ENCODE results near the gene S100A9.

The S100A9 gene

DNA sequence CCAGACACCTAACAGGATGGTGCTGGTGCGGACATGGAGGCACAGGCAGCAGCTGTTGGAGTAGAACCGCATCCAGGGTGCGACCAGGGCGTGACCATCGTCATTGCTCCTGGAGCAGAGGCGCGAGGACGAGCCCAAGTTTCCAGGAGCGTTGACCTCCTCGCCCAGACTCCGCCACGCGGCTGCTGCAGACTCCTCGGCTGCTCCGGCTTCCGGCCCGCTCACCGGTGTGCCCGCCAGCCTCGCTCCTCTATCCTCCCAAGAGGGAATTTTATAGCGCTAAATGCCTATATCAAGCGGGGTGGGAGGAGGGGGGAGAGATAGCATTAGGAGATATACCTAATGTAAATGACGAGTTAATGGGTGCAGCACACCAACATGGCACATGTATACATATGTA, 23.1 kb downstream of the S100A9 start:
- DNase-seq (ENCODE audit: insufficient read length), result no peak
- TF ChIP-seq TAF1 (IDR thresholded peaks at IDR 0.05; ENCODE audit: borderline replicate concordance, low read depth, low read length), result no peak
- no peak for TF ChIP-seq POLR2A (IDR thresholded peaks at IDR 0.05; ENCODE audit: low read depth, low read length)
- TF ChIP-seq POLR2AphosphoS5 (IDR thresholded peaks at IDR 0.05; ENCODE audit: low read depth, low read length), result no peak

DNA sequence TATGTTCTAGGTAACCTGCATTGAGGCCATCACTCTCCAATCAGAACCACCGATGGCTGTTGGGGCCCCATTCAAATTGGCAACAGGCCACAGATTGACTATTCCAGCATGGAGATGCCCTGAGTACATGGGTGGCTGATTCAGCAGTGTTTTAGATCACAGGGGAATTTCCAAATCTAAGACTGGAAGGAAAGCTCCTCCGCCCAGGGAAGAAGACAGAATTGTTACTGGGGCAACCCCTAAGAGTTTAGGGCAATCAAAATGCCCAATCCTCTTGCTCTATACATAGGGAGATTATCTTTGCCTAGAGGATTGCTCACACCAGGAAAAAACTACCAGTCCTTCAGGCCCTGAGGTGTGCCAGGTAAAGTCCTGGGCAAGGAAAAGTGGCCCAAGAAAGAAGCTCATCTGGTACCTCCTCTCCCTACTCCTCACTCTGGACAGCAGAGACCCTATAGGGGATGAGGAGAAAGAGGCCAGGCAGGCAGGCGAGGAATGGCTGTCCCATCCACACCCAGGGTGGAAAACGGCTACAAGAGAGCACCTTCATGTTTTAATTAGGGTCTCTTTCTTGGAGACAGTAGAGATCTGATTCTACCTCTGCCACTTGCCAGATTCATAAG, 27.4 kb downstream of the S100A9 start:
- DNase-seq (ENCODE audit: insufficient read length), result no peak
- TF ChIP-seq POLR2A (IDR thresholded peaks at IDR 0.05; ENCODE audit: low read depth, low read length), result no peak
- no peak for TF ChIP-seq POLR2AphosphoS5 (IDR thresholded peaks at IDR 0.05; ENCODE audit: low read depth, low read length)
- TF ChIP-seq TAF1 (IDR thresholded peaks at IDR 0.05; ENCODE audit: borderline replicate concordance, low read depth, low read length), result no peak
- no peak for FAIRE-seq

More for the DNA sequence above, 23.1 kb downstream of the S100A9 start:
- no peak for FAIRE-seq

DNA sequence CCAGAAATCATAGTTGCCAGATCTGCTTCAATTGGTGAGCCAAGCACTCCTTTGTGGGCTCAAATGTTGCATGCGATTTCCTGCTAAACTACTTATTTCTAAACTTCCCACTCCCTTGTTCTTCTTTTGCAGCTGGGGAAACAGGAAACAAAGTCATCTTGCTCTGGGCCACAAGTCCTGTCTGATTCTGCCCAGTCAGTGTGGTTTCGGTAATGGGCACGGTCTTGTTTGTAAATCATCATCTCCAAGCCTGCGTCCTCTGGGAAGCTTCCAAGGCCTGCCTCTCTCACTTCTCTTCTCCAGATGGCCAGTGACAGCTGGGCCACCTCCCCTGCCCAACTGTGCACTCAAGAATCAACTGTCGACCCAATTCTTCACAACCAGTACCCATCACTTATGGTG, 28.8 kb downstream of the S100A9 start:
- DNase-seq (ENCODE audit: insufficient read length), result no peak
- TF ChIP-seq POLR2AphosphoS5 (IDR thresholded peaks at IDR 0.05; ENCODE audit: low read depth, low read length) (no peak), POLR2A (IDR thresholded peaks at IDR 0.05; ENCODE audit: low read depth, low read length) (no peak), TAF1 (IDR thresholded peaks at IDR 0.05; ENCODE audit: borderline replicate concordance, low read depth, low read length) (no peak)
- FAIRE-seq, result no peak

DNA sequence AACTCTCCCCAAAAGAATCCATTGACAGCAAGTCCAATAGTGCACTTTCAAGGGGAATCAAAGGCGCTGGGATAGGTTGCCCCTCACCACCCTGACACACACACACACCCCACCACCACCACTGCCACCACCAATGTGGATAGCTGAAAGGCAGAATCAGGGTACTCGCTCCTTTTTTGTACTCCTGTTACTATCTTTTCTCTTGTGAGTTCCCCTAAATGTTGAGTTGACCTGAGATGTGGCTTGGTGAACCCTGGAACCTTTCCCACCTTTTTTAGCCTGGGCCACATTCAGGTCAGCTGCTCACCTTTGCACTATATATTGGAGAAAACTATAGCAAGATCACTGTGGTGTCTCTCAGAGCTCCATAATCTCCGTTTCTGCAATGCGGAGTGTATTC, 29.3 kb downstream of the S100A9 start:
- TF ChIP-seq TAF1 (IDR thresholded peaks at IDR 0.05; ENCODE audit: borderline replicate concordance, low read depth, low read length), result no peak
- no peak for TF ChIP-seq POLR2A (IDR thresholded peaks at IDR 0.05; ENCODE audit: low read depth, low read length)
- TF ChIP-seq POLR2AphosphoS5 (IDR thresholded peaks at IDR 0.05; ENCODE audit: low read depth, low read length), result no peak
- DNase-seq (ENCODE audit: insufficient read length) (no peak), FAIRE-seq (no peak)

DNA sequence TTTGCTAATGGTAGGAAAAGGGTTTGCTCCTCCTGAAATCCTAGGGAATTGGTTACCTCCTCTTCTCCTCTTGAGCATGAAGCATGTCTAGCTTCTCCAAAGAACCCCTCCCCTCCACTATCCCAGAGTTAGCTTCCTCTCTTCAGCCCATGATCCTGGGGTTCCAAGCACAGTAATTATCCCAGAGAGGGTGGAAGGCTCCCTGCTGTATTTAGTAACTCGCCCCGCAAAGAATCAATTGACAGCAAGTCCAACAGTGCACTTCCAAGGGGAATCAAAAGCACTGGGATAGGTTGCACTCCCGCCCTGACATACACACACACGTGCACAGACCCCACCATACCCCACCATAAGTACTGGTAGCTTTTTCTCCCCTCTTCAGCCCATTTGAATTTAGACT, 30.1 kb downstream of the S100A9 start:
- no peak for FAIRE-seq
- no peak for TF ChIP-seq TAF1 (IDR thresholded peaks at IDR 0.05; ENCODE audit: borderline replicate concordance, low read depth, low read length)
- no peak for TF ChIP-seq POLR2A (IDR thresholded peaks at IDR 0.05; ENCODE audit: low read depth, low read length)
- no peak for TF ChIP-seq POLR2AphosphoS5 (IDR thresholded peaks at IDR 0.05; ENCODE audit: low read depth, low read length)
- no peak for DNase-seq (ENCODE audit: insufficient read length)

DNA sequence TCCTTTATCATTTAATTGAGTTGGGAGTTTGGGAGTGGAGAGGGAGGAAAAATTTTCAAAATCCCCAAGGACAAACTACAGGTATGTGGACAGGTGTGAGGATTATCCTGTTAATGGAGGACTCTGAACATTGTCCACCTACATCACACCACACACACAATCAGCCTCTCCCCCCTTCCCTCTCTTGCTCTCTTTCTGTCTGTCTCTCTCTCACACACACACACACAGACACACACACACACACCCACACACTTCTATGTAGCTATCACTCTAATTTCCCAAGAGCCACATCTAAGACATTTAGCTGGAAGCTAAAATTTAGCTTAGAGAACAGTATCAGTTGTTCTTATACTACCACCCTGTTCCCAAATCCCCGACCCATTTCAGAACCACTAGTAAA, 31.7 kb downstream of the S100A9 start:
- TF ChIP-seq POLR2A (IDR thresholded peaks at IDR 0.05; ENCODE audit: low read depth, low read length) (no peak), POLR2AphosphoS5 (IDR thresholded peaks at IDR 0.05; ENCODE audit: low read depth, low read length) (no peak), TAF1 (IDR thresholded peaks at IDR 0.05; ENCODE audit: borderline replicate concordance, low read depth, low read length) (no peak)
- FAIRE-seq, result no peak

DNA sequence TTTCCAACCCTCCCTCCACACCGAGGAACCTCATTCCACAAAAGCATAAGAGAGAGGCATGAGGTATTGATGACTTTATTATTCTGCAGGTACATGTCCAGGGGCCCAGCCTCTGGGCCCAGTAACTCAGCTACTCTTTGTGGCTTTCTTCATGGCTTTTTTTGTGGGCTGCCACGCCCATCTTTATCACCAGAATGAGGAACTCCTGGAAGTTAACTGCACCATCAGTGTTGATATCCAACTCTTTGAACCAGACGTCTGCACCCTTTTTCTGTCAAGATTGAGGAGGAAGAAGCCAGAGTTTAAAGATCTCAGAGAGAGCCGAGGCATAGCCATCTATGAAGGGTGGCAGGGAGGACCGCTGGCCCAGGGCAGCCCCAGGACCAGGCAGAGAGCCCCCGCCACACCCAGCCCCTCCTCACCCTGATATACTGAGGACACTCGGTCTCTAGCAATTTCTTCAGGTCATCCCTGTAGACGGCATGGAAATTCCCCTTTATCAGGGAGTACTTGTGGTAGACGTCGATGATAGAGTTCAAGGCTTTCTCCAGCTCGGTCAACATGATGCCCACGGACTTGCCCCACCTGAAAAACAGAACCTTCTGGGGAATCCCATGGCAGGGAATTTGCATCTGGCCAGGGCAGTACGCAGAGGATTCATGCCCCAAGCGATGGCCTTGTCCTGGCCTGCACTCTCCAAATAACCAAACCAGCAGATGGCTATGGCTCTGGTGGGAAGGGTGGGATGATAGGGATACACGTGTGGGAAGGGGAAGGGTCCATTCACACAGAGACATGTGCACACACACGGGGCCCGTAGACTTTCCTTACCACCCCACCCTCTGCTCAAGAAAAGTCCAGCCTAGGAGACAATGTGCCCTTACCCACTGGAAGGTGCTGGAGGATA, 32.6 kb downstream of the S100A9 start:
- TF ChIP-seq POLR2AphosphoS5 (IDR thresholded peaks at IDR 0.05; ENCODE audit: low read depth, low read length), result no peak
- no peak for TF ChIP-seq POLR2A (IDR thresholded peaks at IDR 0.05; ENCODE audit: low read depth, low read length)
- no peak for TF ChIP-seq TAF1 (IDR thresholded peaks at IDR 0.05; ENCODE audit: borderline replicate concordance, low read depth, low read length)
- FAIRE-seq (no peak), DNase-seq (ENCODE audit: insufficient read length) (no peak)

More for the DNA sequence above, 31.7 kb downstream of the S100A9 start:
- no peak for DNase-seq (ENCODE audit: insufficient read length)

DNA sequence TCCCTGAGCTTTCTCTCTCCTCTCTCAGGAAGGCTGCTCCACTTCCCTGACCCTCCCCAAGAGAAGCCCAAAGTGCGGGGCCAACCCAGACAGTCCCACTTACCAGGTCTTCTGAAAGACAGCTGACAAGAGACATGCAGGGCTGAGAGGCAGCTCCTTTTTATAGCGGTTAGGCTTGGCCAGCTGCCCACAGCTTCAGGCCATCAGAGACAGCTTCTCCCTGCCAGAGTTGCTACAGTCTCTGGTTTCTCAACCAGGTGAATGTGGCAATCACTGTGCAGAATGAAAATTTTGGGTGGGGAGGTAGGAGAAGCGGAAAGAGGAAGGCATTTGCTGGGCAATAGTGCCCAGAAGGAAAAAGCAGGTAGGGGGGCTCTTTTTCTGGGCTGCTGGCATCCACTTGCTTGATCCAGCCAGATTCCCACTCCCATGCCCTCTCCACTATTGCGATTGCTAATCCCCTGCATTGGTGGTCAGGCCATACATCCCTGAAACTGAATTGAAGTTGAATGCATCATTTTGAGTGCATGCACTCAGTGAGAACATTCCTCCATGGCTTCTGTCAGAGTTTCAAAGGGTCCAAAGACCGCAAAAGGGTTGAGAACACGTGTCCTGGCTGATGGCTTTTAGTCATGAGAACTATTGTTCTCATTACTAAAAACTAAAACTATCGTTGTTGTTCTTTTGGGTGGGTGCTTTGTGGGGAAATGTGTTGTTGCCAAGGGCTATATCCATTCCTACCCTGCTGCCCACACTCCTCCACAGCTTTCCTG, 33.5 kb downstream of the S100A9 start, which contains the start of gene S100A8:
TSS of gene S100A8 (minus strand) at position 136 of the 773 bp plus-strand sequence. CDS start 538 bp downstream, outside the sequence.
- DNase-seq (ENCODE audit: insufficient read length), result no peak
- TF ChIP-seq TAF1 (IDR thresholded peaks at IDR 0.05; ENCODE audit: borderline replicate concordance, low read depth, low read length) (no peak), POLR2A (IDR thresholded peaks at IDR 0.05; ENCODE audit: low read depth, low read length) (no peak), POLR2AphosphoS5 (IDR thresholded peaks at IDR 0.05; ENCODE audit: low read depth, low read length) (no peak)
- FAIRE-seq, result no peak

DNA sequence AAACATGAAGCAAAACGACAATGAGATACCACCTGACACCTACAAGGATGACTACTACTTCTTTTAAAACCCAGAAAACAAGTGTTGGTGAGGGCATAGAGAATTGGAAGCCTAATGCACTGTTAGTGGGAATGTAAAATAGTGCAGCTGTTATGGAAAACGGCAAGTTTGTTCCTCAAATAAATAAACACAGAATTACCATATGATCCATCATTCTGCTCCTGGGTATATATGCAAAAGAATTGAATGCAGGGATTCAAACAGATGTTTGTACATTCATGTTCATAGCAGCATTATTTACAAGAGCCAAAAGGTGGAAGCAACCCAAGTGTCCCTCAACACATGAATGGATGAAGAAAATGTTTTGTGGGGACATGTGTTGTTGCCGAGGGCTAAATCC, 34.6 kb downstream of the S100A9 start:
- TF ChIP-seq TAF1 (IDR thresholded peaks at IDR 0.05; ENCODE audit: borderline replicate concordance, low read depth, low read length) (no peak), POLR2AphosphoS5 (IDR thresholded peaks at IDR 0.05; ENCODE audit: low read depth, low read length) (no peak)
- FAIRE-seq (no peak), DNase-seq (ENCODE audit: insufficient read length) (no peak)

DNA sequence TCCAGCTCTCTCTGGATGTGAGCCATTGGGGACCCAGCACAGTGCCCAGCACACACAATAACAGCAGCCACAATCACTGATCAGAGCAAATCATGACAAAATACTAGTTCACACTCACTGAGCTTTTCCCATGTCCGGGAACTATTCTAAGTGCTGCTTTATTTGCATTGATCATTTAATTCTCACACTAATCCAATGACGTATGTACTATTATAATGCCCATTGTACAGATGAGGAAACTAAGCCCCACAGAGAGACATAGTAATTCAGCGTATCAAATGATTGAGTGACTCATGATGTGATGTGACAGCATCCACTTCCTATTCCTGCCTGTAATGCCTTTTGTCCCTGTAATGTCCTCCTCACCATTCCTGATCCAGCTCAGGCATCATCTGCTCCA, 35.2 kb downstream of the S100A9 start:
- FAIRE-seq (no peak), DNase-seq (ENCODE audit: insufficient read length) (no peak)
- TF ChIP-seq POLR2A (IDR thresholded peaks at IDR 0.05; ENCODE audit: low read depth, low read length), result no peak
- TF ChIP-seq POLR2AphosphoS5 (IDR thresholded peaks at IDR 0.05; ENCODE audit: low read depth, low read length), result no peak
- no peak for TF ChIP-seq TAF1 (IDR thresholded peaks at IDR 0.05; ENCODE audit: borderline replicate concordance, low read depth, low read length)

DNA sequence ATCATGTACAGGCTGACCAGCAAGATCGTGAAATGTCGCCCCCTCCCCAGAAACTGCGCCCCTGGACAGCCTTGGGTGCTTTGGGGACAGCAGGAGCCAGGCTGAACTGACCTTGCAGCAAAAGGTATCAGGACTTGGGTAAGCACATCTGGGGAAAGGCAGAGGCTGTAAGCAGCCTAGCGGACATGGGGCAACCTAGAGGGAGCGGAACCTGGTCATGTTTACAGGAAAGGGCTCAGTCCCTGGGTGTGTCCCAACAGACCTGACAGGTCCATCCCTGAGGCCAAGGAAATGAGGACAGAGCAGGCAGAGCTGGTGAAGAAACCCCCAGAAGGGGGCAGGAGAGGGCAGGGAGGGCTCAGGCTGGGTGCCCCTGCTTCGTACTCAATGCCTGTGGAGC, 36.3 kb downstream of the S100A9 start:
- FAIRE-seq (no peak), DNase-seq (ENCODE audit: insufficient read length) (no peak)
- no peak for TF ChIP-seq POLR2AphosphoS5 (IDR thresholded peaks at IDR 0.05; ENCODE audit: low read depth, low read length)
- no peak for TF ChIP-seq TAF1 (IDR thresholded peaks at IDR 0.05; ENCODE audit: borderline replicate concordance, low read depth, low read length)
- TF ChIP-seq POLR2A (IDR thresholded peaks at IDR 0.05; ENCODE audit: low read depth, low read length), result no peak
